A549 (cell line): Measurements from ENCODE around the gene CP. TPM values are rescaled to one million over a fixed set of nuclear protein-coding genes. Genes with fewer than 3 reads are reported as not detected.
A peak's percentile ranks its signal among the peaks of the same experiment; 100 is the strongest.

Experiments used
- ATAC-seq, 2 experiments: fragments of 200-7000 bp in 1 of 2; fragments of >200 bp in 1 of 2; cut with Nextera tagmentation in 1 of 2; cut with Tn5 transposase in 1 of 2; 3 replicates each; pipeline versions ENCODE4 v1.8.0 to v1.9.1; 2018 to 2020; ENCODE audit warnings: mild to moderate bottlenecking in 1 of 2, moderate library complexity in 1 of 2
- CTCF ChIA-PET: fragments of 300-600 bp; sonication (Branson Sonifier 250); formaldehyde crosslinking; extraction: SDS; loops from one replicate; lab custom pipeline; 2021; ENCODE audit warnings: antibody characterized with exemption, inconsistent platforms; lab: Yijun Ruan, JAX
- POLR2A ChIA-PET: fragments of 350-600 bp; formaldehyde crosslinking; extraction: SDS; loops from one replicate; lab custom pipeline; 2021; ENCODE audit warnings: antibody characterized with exemption, inconsistent platforms; lab: Yijun Ruan, JAX
- DNase-seq, 2 experiments: peaks; one replicate each; pipeline versions ENCODE4 v3.0.0 to v3.0.0-alpha.2; 2011 to 2016; ENCODE audit warnings: low read depth in 1 of 2, low spot score in 1 of 2
- FAIRE-seq: peaks from 2 replicates; lab custom pipeline; 2011; peaks lifted over from hg19 to GRCh38; lab: Jason Lieb, UNC
- H3K27ac ChIP-seq, 2 experiments: fragments of >200 bp; sonication (Bioruptor Twin); formaldehyde crosslinking; 3 replicates each; pipeline ENCODE4 v1.5.1; 2016 to 2017
- H3K4me1 ChIP-seq: fragments of >200 bp; sonication (Bioruptor Twin); formaldehyde crosslinking; 3 replicates; pipeline ENCODE4 v1.6.1; 2016
- H3K4me2 ChIP-seq: fragments of >200 bp; sonication (Bioruptor Twin); formaldehyde crosslinking; 3 replicates; pipeline ENCODE4 v1.6.1; 2016
- H3K4me3 ChIP-seq: fragments of >200 bp; sonication (Bioruptor Twin); formaldehyde crosslinking; 3 replicates; pipeline ENCODE4 v1.5.1; 2016
- H3K9me3 ChIP-seq: fragments of >200 bp; sonication (Bioruptor Twin); formaldehyde crosslinking; 3 replicates; pipeline ENCODE4 v1.6.1; 2016
- BHLHE40 ChIP-seq: IDR thresholded peaks from 2 replicates; pipeline ENCODE4 v1.6.1; 2012; ENCODE audit warnings: low read depth, low read length, inconsistent platforms
- CBX8 ChIP-seq: fragments of 200-600 bp; sonication (generic); IDR thresholded peaks from 2 replicates; pipeline ENCODE4 v1.6.1; 2016
- CHD4 ChIP-seq: fragments of 200-600 bp; sonication (generic); IDR thresholded peaks from 2 replicates; pipeline ENCODE4 v1.6.1; 2016; ENCODE audit warnings: antibody characterized with exemption, mild to moderate bottlenecking, borderline replicate concordance
- E2F6 ChIP-seq: IDR thresholded peaks from 2 replicates; pipeline ENCODE4 v1.6.1; 2012; ENCODE audit warnings: low read depth, borderline replicate concordance
- ELK1 ChIP-seq: fragments of 150-350 bp; IDR thresholded peaks from 2 replicates; pipeline ENCODE4 v1.6.1; 2014; ENCODE audit warnings: low read depth, mild to moderate bottlenecking, low read length
- ESRRA ChIP-seq: fragments of 150-350 bp; IDR thresholded peaks from 2 replicates; pipeline ENCODE4 v1.6.1; 2014; ENCODE audit warnings: mild to moderate bottlenecking, low read length, borderline replicate concordance
- FOSB ChIP-seq: fragments of 250-450 bp; sonication (Bioruptor Pico); IDR thresholded peaks from 2 replicates; pipeline ENCODE4 v1.5.0; 2020; ENCODE audit warnings: mild to moderate bottlenecking, moderate library complexity
- HDAC2 ChIP-seq: fragments of 200-600 bp; sonication (generic); IDR thresholded peaks from 2 replicates; pipeline ENCODE4 v1.6.1; 2016
- HES2 ChIP-seq: fragments of >200 bp; sonication (Bioruptor Twin); formaldehyde crosslinking; IDR thresholded peaks from 2 replicates; pipeline ENCODE4 v1.6.1; 2016
- HMGXB4 ChIP-seq: fragments of 250-450 bp; sonication (Bioruptor Pico); IDR thresholded peaks from 2 replicates; pipeline ENCODE4 v1.5.0; 2021; ENCODE audit warnings: mild to moderate bottlenecking, moderate library complexity, borderline replicate concordance
- HOXB5 ChIP-seq: fragments of 250-450 bp; sonication (Bioruptor Pico); IDR thresholded peaks from 2 replicates; pipeline ENCODE4 v1.5.0; 2020; ENCODE audit warnings: mild to moderate bottlenecking, moderate library complexity
- KDM1A ChIP-seq: fragments of 200-600 bp; sonication (generic); IDR thresholded peaks from 2 replicates; pipeline ENCODE4 v1.6.1; 2016; ENCODE audit warnings: low read depth, mild to moderate bottlenecking
- MAX ChIP-seq: IDR thresholded peaks from 2 replicates; pipeline ENCODE4 v1.6.1; 2012
- MAZ ChIP-seq: fragments of 150-350 bp; IDR thresholded peaks from 2 replicates; pipeline ENCODE4 v1.6.1; 2014; ENCODE audit warnings: antibody characterized with exemption, low read depth, low read length, borderline replicate concordance
- NFE2L2 ChIP-seq: fragments of 150-350 bp; conservative IDR thresholded peaks from 2 replicates; pipeline ENCODE4 v1.6.1; 2014; ENCODE audit warnings: low read length
- NPAS2 ChIP-seq: fragments of 250-450 bp; sonication (Bioruptor Pico); IDR thresholded peaks from 2 replicates; pipeline ENCODE4 v1.8.0; 2022; ENCODE audit warnings: mild to moderate bottlenecking, moderate library complexity, borderline replicate concordance
- NR3C1 ChIP-seq: fragments of >200 bp; sonication (Bioruptor Twin); formaldehyde crosslinking; IDR thresholded peaks from 3 replicates; pipeline ENCODE4 v1.6.1; 2017
- POLR2A ChIP-seq: IDR thresholded peaks from 2 replicates; pipeline ENCODE4 v1.6.1; 2012; ENCODE audit warnings: mild to moderate bottlenecking, low read length
- REST ChIP-seq: fragments of 200-600 bp; sonication (generic); IDR thresholded peaks from 2 replicates; pipeline ENCODE4 v1.6.1; 2016; ENCODE audit warnings: antibody characterized with exemption, mild to moderate bottlenecking, moderate library complexity
- RFX5 ChIP-seq: fragments of 450-650 bp; IDR thresholded peaks from 2 replicates; pipeline ENCODE4 v1.7.1; 2014; ENCODE audit warnings: antibody characterized with exemption, mild to moderate bottlenecking, moderate library complexity
- RNF2 ChIP-seq: fragments of 200-600 bp; sonication (generic); IDR thresholded peaks from 2 replicates; pipeline ENCODE4 v1.6.1; 2016; ENCODE audit warnings: low read depth, mild to moderate bottlenecking, antibody characterized with exemption, moderate library complexity, borderline replicate concordance
- SMC3 ChIP-seq: fragments of >200 bp; sonication (Bioruptor Twin); formaldehyde crosslinking; IDR thresholded peaks from 3 replicates; pipeline ENCODE4 v1.6.1; 2018; ENCODE audit warnings: inconsistent platforms
- SREBF2 ChIP-seq: fragments of 450-650 bp; IDR thresholded peaks from 2 replicates; pipeline ENCODE4 v1.6.1; 2014; ENCODE audit warnings: mild to moderate bottlenecking, moderate library complexity
- TP53 ChIP-seq: fragments of 250-450 bp; sonication (Bioruptor Pico); IDR thresholded peaks from 2 replicates; pipeline ENCODE4 v1.5.0; 2021; ENCODE audit warnings: mild to moderate bottlenecking, moderate library complexity
- ZC3H11A ChIP-seq: fragments of 450-650 bp; IDR thresholded peaks from 2 replicates; pipeline ENCODE4 v1.6.1; 2014; ENCODE audit warnings: antibody characterized with exemption, mild to moderate bottlenecking
- ZFP36 ChIP-seq: fragments of 450-650 bp; IDR thresholded peaks from 2 replicates; pipeline ENCODE4 v1.6.1; 2014; ENCODE audit warnings: borderline replicate concordance; ENCODE audit not compliant: partially characterized antibody
- ZNF302 ChIP-seq: fragments of 250-450 bp; sonication (Bioruptor Pico); IDR thresholded peaks from 2 replicates; pipeline ENCODE4 v1.9.0; 2021; ENCODE audit warnings: inconsistent platforms, mild to moderate bottlenecking, moderate library complexity
- WGBS: methylation state at CpG from one replicate; pipeline ENCODE4 v1.1.6; 2017; ENCODE audit errors: missing lambda C conversion rate; 5-methylcytosine and 5-hydroxymethylcytosine counted together
- polyA plus RNA-seq, 4 experiments: library from polyadenylated mRNA; depleted of rRNA in 3 of 4; stranded (reverse); fragments of >200 nt; fragmentation: RNase III in 1 of 4; extraction: RNeasy Plus Mini Kit Qiagen cat#74134 plus additional on column Dnase treatment in 1 of 4; gene quantifications; 2 replicates in 3 of 4; 3 replicates in 1 of 4; pipeline ENCODE4 v1.2.3, GENCODE V29; 2011 to 2017

CP gene
- polyA plus RNA-seq, 2 of the 4 experiments (the other 2 are of a cell fraction), result 5.2 to 42.6 TPM

GRCh38 chr3:149145356-149145755, 76.3 kb downstream of the CP start:
- TF ChIP-seq POLR2A (no peak), TP53 (CRISPR knock-in tag) (no peak), NFE2L2 (no peak), ELK1 (no peak), SREBF2 (no peak), KDM1A (no peak), MAZ (no peak), E2F6 (no peak), FOSB (no peak)
- no peaks in the 10 kb centered on the region for H3K9me3 ChIP-seq
- ATAC-seq (no peak), DNase-seq (no peak), FAIRE-seq (no peak)
- no peaks in the 10 kb centered on the region for H3K4me1 ChIP-seq
- POLR2A ChIA-PET, result no interaction called here
- H3K27ac ChIP-seq, result no peak overlapping the region
- CTCF ChIA-PET, result interaction anchor here (1.0 kb wide), 1 partner anchor 11 kb away, joined by 3 read pairs; no protein-coding TSS in a partner anchor
- WGBS, result 96% methylated on average over 2 of the region's 2 CpGs
- no peak overlapping the region for H3K4me2 ChIP-seq
- no peak overlapping the region for H3K4me3 ChIP-seq

GRCh38 chr3:149142682-149143081, 78.9 kb downstream of the CP start:
- no peak for ATAC-seq
- POLR2A ChIA-PET, result no interaction called here

GRCh38 chr3:149134575-149134974, 87.1 kb downstream of the CP start:
- Histone ChIP-seq H3K4me2 (peak overlapping the region; percentile 5; the same call in 2 of the 3 replicates), H3K4me3 (no peak overlapping the region), H3K4me1 (peaks cover 33% of the 10 kb centered on the region), H3K27ac (no peak overlapping the region)
- POLR2A ChIA-PET, result no interaction called here
- no peak for ATAC-seq
- DNase-seq, result no peak
- CTCF ChIA-PET, result interaction anchor here (0.9 to 1.1 kb wide), 5 partner anchors 11 to 200 kb away, joined by 3 to 5 read pairs (median 4); no protein-coding TSS in a partner anchor
- WGBS, result 58% methylated on average over 3 of the region's 3 CpGs
- TF ChIP-seq RFX5 (no peak), ESRRA (no peak), ZC3H11A (no peak), RNF2 (no peak), HES2 (no peak), ZNF302 (CRISPR knock-in tag) (no peak), REST (no peak), MAX (no peak), TP53 (CRISPR knock-in tag) (no peak), SREBF2 (no peak), HMGXB4 (no peak), NR3C1 (no peak), CBX8 (no peak), ZFP36 (no peak)
- TF ChIP-seq, all 56 proteins: peak for 0
- no peak for FAIRE-seq
- no peaks in the 10 kb centered on the region for H3K9me3 ChIP-seq

More at GRCh38 chr3:149142682-149143081, 78.9 kb downstream of the CP start:
- H3K4me2 ChIP-seq, result no peak overlapping the region
- TF ChIP-seq HOXB5 (no peak), NFE2L2 (no peak), ELK1 (no peak), CHD4 (no peak), NPAS2 (CRISPR knock-in tag) (no peak), POLR2A (no peak), HDAC2 (no peak), NR3C1 (no peak), BHLHE40 (no peak), SMC3 (no peak)
- H3K4me3 ChIP-seq, result no peak overlapping the region
- H3K4me1 ChIP-seq, result no peaks in the 10 kb centered on the region
- WGBS, result 89% methylated on average over 4 of the region's 4 CpGs
- FAIRE-seq (no peak), DNase-seq (no peak)
- no peak overlapping the region for H3K27ac ChIP-seq
- H3K9me3 ChIP-seq, result no peaks in the 10 kb centered on the region
- CTCF ChIA-PET, result interaction anchor here (1.0 to 1.7 kb wide), 3 partner anchors 16 to 130 kb away, joined by 3 to 4 read pairs (median 4); no protein-coding TSS in a partner anchor
